DOHH2 (cell line): ENCODE data around the gene ARHGAP6.

Experiments used
- H3F3A ChIP-seq: fragments of 200-600 bp; sonication (generic), shearing (Covaris generic); 2 replicates; pipeline ENCODE4 v1.6.0; 2016; ENCODE audit warnings: antibody characterized with exemption, mild to moderate bottlenecking; ENCODE audit not compliant: control insufficient read depth, insufficient read depth
- H3K27ac ChIP-seq: fragments of 200-600 bp; sonication (generic); 2 replicates; pipeline ENCODE4 v1.5.1; 2014; ENCODE audit warnings: low read depth, mild to moderate bottlenecking, low read length, moderate library complexity
- H3K27me3 ChIP-seq: fragments of 200-600 bp; sonication (generic); 2 replicates; pipeline ENCODE4 v1.6.1; 2014; ENCODE audit warnings: mild to moderate bottlenecking, low read length, mixed read lengths; ENCODE audit not compliant: control insufficient read depth
- H3K36me3 ChIP-seq: fragments of 200-600 bp; sonication (generic); 2 replicates; pipeline ENCODE4 v1.6.1; 2014; ENCODE audit warnings: mild to moderate bottlenecking, low read length, moderate library complexity, mixed read lengths; ENCODE audit not compliant: control insufficient read depth
- H3K4me1 ChIP-seq: fragments of 200-600 bp; sonication (generic); 2 replicates; pipeline ENCODE4 v1.6.1; 2014; ENCODE audit warnings: mild to moderate bottlenecking, low read length, mixed read lengths; ENCODE audit not compliant: control insufficient read depth
- H3K4me2 ChIP-seq: fragments of 200-600 bp; sonication (generic); 2 replicates; pipeline ENCODE4 v1.6.0; 2014; ENCODE audit warnings: mild to moderate bottlenecking, low read length, moderate library complexity
- H3K4me3 ChIP-seq: fragments of 200-600 bp; sonication (generic); 2 replicates; pipeline ENCODE4 v1.5.1; 2014; ENCODE audit warnings: mild to moderate bottlenecking, low read length, mixed read lengths
- H3K79me2 ChIP-seq: fragments of 200-600 bp; sonication (generic); 2 replicates; pipeline ENCODE4 v1.6.1; 2014; ENCODE audit warnings: mild to moderate bottlenecking, low read length, mixed read lengths; ENCODE audit not compliant: control insufficient read depth
- H3K9me2 ChIP-seq: fragments of 200-600 bp; sonication (generic); replicated peaks from 2 replicates; pipeline ENCODE4 v1.6.1; 2014; ENCODE audit warnings: mild to moderate bottlenecking, low read length, mixed read lengths; ENCODE audit not compliant: control insufficient read depth
- H3K9me3 ChIP-seq: fragments of 200-600 bp; sonication (generic); 2 replicates; pipeline ENCODE4 v1.6.1; 2014; ENCODE audit warnings: antibody characterized with exemption, low read length, mixed read lengths; ENCODE audit not compliant: control insufficient read depth, insufficient read depth
- H4K20me1 ChIP-seq: fragments of 200-600 bp; sonication (generic); 2 replicates; pipeline ENCODE4 v1.6.0; 2014; ENCODE audit warnings: low read depth, mild to moderate bottlenecking, antibody characterized with exemption, low read length, moderate library complexity; ENCODE audit not compliant: control insufficient read depth, insufficient read depth
- EZH2phosphoT487 ChIP-seq: fragments of 200-600 bp; sonication (generic); IDR thresholded peaks from 2 replicates; pipeline ENCODE4 v1.6.1; 2017; ENCODE audit warnings: borderline replicate concordance, mild to moderate bottlenecking, antibody characterized with exemption, low read length, moderate library complexity, mixed read lengths
- TF ChIP-seq, protein P1 (sequence below): fragments of 200-600 bp; sonication (generic); IDR thresholded peaks from one replicate; pipeline ENCODE4 v1.5.1; 2014; ENCODE audit warnings: antibody characterized with exemption, mild to moderate bottlenecking, low read depth, low read length; ENCODE audit not compliant: poor library complexity, severe bottlenecking

ARHGAP6 gene

DNA sequence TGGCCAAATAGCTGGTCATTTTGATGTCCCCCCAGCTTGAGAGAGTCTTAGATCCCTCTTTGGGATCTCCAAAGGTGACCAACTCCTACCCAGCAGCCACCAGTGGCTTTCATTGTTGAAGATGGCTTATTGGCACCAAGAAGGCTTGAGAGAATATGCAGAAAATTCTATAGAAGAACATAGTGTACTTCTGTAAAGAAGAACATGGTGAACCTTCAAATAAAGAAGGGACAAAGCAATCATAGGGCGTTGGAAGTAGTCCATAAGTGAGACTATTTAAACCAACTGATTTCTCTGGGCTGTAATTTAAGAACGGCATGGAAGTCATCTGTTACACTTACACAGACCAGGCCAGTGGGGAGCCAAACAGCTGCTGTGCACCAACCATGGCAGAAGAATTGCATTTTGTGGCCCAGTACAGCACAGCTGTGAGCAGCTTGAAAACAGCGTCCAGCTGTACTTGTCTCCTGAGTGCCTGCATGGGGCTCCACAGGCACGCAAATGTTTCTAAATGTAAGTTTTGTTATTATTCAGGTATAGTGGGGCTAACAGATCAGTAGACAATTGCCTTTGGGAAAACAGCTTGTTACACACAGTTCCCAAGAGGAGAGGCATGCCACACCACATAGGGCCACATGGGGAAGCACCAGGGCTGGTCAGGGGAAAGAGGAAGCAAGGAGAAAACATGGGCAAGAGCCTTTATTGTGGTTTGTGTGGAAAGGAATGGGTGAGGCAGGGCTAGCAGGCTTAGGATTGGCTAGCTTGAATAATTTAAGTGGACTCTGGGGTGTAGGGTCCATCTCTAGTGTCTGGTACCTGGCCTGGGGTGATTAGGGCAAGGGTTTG is 125.0 kb downstream of the ARHGAP6 start:
- H4K20me1 ChIP-seq, result no peaks in the 10 kb centered on the region
- no peak overlapping the region for H3K4me2 ChIP-seq
- no peaks in the 10 kb centered on the region for H3K9me2 ChIP-seq
- H3K27me3 ChIP-seq, result no peaks in the 10 kb centered on the region
- H3F3A ChIP-seq, result no peaks in the 10 kb centered on the region
- H3K79me2 ChIP-seq, result no peaks in the 10 kb centered on the region
- H3K9me3 ChIP-seq, result no peaks in the 10 kb centered on the region
- TF ChIP-seq, protein P1, sequence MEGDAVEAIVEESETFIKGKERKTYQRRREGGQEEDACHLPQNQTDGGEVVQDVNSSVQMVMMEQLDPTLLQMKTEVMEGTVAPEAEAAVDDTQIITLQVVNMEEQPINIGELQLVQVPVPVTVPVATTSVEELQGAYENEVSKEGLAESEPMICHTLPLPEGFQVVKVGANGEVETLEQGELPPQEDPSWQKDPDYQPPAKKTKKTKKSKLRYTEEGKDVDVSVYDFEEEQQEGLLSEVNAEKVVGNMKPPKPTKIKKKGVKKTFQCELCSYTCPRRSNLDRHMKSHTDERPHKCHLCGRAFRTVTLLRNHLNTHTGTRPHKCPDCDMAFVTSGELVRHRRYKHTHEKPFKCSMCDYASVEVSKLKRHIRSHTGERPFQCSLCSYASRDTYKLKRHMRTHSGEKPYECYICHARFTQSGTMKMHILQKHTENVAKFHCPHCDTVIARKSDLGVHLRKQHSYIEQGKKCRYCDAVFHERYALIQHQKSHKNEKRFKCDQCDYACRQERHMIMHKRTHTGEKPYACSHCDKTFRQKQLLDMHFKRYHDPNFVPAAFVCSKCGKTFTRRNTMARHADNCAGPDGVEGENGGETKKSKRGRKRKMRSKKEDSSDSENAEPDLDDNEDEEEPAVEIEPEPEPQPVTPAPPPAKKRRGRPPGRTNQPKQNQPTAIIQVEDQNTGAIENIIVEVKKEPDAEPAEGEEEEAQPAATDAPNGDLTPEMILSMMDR, result no peak
- TF ChIP-seq EZH2phosphoT487, result no peak
- no peak overlapping the region for H3K4me3 ChIP-seq
- no peaks in the 10 kb centered on the region for H3K36me3 ChIP-seq
- no peak overlapping the region for H3K27ac ChIP-seq
- no peaks in the 10 kb centered on the region for H3K4me1 ChIP-seq

DNA sequence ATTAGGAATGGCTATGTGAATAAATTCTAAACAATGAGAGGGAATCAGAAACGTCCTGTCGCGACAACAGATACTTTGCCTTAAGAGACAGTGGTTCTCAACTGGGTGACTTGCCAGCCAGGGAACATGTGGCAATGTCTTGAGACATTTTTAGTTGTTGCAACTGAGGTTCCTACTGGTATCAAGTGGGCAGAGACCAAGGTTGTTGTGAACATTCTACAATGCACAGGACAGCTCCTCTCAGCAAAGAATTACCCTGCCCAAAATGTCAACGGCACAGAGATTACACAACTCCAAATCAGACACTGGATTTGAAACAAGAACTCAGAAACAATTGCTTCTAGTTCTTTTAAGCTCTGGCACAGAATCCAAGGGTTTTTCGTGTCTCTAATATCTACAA is 128.6 kb downstream of the ARHGAP6 start:
- H4K20me1 ChIP-seq, result no peaks in the 10 kb centered on the region
- no peak overlapping the region for H3K27ac ChIP-seq
- no peaks in the 10 kb centered on the region for H3K4me1 ChIP-seq
- H3K9me2 ChIP-seq, result no peaks in the 10 kb centered on the region
- no peak overlapping the region for H3K4me3 ChIP-seq
- no peaks in the 10 kb centered on the region for H3F3A ChIP-seq
- no peaks in the 10 kb centered on the region for H3K27me3 ChIP-seq
- no peaks in the 10 kb centered on the region for H3K9me3 ChIP-seq
- no peak overlapping the region for H3K4me2 ChIP-seq
- TF ChIP-seq, protein P1, result no peak
- TF ChIP-seq EZH2phosphoT487, result no peak
- no peaks in the 10 kb centered on the region for H3K79me2 ChIP-seq
- H3K36me3 ChIP-seq, result no peaks in the 10 kb centered on the region

DNA sequence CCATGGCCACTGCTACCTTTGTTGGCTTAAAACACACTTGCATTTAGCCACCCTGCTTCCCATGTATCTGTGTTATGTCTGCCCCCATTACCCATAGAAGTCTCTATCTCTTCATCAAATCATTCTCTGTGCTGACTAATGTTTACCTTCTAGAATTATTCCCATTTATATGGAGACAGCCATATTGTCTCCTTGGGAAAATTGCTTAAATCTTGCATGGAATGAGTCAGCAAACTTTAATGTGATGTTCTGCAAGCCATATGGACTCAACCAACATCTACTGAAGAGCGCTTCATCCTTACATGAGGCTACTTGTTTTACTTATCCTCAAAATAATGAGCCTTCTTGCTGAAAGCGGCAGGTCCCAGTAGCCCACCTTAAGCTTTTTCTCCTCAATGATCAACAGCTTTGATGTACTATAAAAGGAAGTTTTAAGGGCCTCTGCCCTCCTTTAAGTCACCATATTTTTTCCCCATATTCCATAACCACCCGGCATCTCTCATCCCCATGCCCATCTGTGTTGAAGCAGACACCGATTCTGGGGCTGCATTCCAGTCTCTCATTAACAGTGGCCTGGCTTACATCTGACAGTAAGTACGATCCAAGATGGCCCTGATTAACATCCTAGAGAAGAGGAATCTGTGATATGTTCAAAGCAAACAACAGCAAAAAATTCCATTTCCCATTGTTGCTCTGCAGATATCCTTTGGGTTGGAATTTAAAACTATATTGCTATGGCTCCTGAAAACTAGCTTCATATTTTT is 130.4 kb downstream of the ARHGAP6 start:
- Histone ChIP-seq H3K79me2 (no peaks in the 10 kb centered on the region), H3K4me2 (no peak overlapping the region), H3K36me3 (no peaks in the 10 kb centered on the region), H3K27ac (no peak overlapping the region), H3K4me3 (no peak overlapping the region), H4K20me1 (no peaks in the 10 kb centered on the region), H3K27me3 (no peaks in the 10 kb centered on the region), H3K4me1 (no peaks in the 10 kb centered on the region), H3K9me3 (no peaks in the 10 kb centered on the region), H3F3A (no peaks in the 10 kb centered on the region), H3K9me2 (no peaks in the 10 kb centered on the region)
- TF ChIP-seq, protein P1, result no peak
- no peak for TF ChIP-seq EZH2phosphoT487
